Measurements from ENCODE around the gene ASAP3. TPM values are rescaled to one million over a fixed set of nuclear protein-coding genes. Genes with fewer than 3 reads are reported as not detected.
"Not testable (repeated sequence)": the region's sequence is repeated elsewhere in the genome, so short reads cannot be mapped to it uniquely, and the experiment has no call there.

ASAP3 gene
- polyA plus RNA-seq, 2 of the 4 experiments (the other 2 are of a cell fraction): 4.0 to 5.2 TPM

DNA sequence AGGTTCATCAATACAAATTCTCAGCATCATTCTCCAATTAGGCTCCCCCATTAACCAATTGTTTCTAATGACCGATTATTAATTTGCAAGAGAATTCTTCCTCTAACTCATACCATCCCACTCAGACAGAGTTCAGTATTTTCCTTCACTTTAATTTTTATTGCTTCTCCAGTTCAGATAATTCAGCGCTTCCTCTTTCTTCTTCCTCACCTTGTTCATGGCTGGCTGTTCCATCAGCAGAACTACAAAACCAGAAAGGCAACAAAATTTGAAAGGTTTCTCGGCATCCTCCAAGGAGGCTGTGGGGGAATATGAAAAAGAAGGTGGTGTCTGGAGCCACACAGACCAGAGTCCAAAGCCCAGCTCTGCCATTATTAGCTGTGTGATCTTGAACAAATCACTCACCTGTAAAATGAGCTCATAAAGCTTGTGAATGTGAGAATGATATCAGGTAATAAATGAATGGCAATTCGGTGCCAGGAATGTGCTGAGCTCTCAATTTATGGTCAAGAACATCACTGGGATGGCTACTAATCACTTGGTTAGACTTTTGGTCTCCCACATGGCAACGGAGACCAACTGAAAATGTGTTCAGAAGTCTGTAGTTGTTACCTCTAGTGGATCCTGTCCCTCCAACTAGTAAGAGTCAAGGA, 102.6 kb downstream of the ASAP3 start:
- Histone ChIP-seq H3K4me3 (no peak overlapping the region), H3K4me2 (no peak overlapping the region), H3K4me1 (peaks cover 30% of the 10 kb centered on the region), H3K27ac (no peak overlapping the region), H3K9me3 (no peaks in the 10 kb centered on the region)
- CTCF ChIA-PET: interaction anchor here (1.4 to 4.6 kb wide), 2 partner anchors 12 to 22 kb away, joined by 7 to 14 read pairs; no protein-coding TSS in a partner anchor
- no peak for TF ChIP-seq MAFK (IDR thresholded peaks at IDR 0.05; ENCODE audit: partially characterized antibody)
- TF ChIP-seq KDM1A (IDR thresholded peaks at IDR 0.05; ENCODE audit: low read depth): no peak
- TF ChIP-seq, protein P1, sequence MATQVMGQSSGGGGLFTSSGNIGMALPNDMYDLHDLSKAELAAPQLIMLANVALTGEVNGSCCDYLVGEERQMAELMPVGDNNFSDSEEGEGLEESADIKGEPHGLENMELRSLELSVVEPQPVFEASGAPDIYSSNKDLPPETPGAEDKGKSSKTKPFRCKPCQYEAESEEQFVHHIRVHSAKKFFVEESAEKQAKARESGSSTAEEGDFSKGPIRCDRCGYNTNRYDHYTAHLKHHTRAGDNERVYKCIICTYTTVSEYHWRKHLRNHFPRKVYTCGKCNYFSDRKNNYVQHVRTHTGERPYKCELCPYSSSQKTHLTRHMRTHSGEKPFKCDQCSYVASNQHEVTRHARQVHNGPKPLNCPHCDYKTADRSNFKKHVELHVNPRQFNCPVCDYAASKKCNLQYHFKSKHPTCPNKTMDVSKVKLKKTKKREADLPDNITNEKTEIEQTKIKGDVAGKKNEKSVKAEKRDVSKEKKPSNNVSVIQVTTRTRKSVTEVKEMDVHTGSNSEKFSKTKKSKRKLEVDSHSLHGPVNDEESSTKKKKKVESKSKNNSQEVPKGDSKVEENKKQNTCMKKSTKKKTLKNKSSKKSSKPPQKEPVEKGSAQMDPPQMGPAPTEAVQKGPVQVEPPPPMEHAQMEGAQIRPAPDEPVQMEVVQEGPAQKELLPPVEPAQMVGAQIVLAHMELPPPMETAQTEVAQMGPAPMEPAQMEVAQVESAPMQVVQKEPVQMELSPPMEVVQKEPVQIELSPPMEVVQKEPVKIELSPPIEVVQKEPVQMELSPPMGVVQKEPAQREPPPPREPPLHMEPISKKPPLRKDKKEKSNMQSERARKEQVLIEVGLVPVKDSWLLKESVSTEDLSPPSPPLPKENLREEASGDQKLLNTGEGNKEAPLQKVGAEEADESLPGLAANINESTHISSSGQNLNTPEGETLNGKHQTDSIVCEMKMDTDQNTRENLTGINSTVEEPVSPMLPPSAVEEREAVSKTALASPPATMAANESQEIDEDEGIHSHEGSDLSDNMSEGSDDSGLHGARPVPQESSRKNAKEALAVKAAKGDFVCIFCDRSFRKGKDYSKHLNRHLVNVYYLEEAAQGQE (IDR thresholded peaks at IDR 0.05): no peak
- TF ChIP-seq FOSL2 (IDR thresholded peaks at IDR 0.05): no peak
- no peak for TF ChIP-seq FOSL2 (CRISPR knock-in tag; IDR thresholded peaks at IDR 0.05)
- TF ChIP-seq ZSCAN20 (CRISPR knock-in tag; IDR thresholded peaks at IDR 0.05): no peak
- TF ChIP-seq, protein P2, sequence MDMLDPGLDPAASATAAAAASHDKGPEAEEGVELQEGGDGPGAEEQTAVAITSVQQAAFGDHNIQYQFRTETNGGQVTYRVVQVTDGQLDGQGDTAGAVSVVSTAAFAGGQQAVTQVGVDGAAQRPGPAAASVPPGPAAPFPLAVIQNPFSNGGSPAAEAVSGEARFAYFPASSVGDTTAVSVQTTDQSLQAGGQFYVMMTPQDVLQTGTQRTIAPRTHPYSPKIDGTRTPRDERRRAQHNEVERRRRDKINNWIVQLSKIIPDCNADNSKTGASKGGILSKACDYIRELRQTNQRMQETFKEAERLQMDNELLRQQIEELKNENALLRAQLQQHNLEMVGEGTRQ (IDR thresholded peaks at IDR 0.05): no peak
- no peak for TF ChIP-seq POLR2AphosphoS2 (conservative IDR thresholded peaks at IDR 0.05; ENCODE audit: low read length)
- TF ChIP-seq KDM5A (IDR thresholded peaks at IDR 0.05): no peak
- TF ChIP-seq FOXS1 (CRISPR knock-in tag; IDR thresholded peaks at IDR 0.05): no peak
- no peak for TF ChIP-seq NPAS2 (CRISPR knock-in tag; IDR thresholded peaks at IDR 0.05; ENCODE audit: borderline replicate concordance)
- TF ChIP-seq, protein P3, sequence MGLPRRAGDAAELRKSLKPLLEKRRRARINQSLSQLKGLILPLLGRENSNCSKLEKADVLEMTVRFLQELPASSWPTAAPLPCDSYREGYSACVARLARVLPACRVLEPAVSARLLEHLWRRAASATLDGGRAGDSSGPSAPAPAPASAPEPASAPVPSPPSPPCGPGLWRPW (IDR thresholded peaks at IDR 0.05): no peak
- TF ChIP-seq RAD21 (conservative IDR thresholded peaks at IDR 0.05 in 1 of 2, IDR thresholded peaks at IDR 0.05 in 1 of 2): no peak
- TF ChIP-seq E2F6 (IDR thresholded peaks at IDR 0.05; ENCODE audit: borderline replicate concordance, low read depth): no peak
- no peak for TF ChIP-seq HEYL (CRISPR knock-in tag; IDR thresholded peaks at IDR 0.05)
- no peak for TF ChIP-seq BHLHE40 (IDR thresholded peaks at IDR 0.05; ENCODE audit: low read depth, low read length)
- TF ChIP-seq, protein P4, sequence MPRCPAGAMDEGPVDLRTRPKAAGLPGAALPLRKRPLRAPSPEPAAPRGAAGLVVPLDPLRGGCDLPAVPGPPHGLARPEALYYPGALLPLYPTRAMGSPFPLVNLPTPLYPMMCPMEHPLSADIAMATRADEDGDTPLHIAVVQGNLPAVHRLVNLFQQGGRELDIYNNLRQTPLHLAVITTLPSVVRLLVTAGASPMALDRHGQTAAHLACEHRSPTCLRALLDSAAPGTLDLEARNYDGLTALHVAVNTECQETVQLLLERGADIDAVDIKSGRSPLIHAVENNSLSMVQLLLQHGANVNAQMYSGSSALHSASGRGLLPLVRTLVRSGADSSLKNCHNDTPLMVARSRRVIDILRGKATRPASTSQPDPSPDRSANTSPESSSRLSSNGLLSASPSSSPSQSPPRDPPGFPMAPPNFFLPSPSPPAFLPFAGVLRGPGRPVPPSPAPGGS (IDR thresholded peaks at IDR 0.05): no peak
- no peak for FAIRE-seq
- no peak for ATAC-seq
- DNase-seq (ENCODE audit: low read depth in 1 of 2, low spot score in 1 of 2): no peak
- WGBS (ENCODE audit: missing lambda C conversion rate): 85% methylated on average over 5 of the region's 5 CpGs
- POLR2A ChIA-PET: no interaction called here

DNA sequence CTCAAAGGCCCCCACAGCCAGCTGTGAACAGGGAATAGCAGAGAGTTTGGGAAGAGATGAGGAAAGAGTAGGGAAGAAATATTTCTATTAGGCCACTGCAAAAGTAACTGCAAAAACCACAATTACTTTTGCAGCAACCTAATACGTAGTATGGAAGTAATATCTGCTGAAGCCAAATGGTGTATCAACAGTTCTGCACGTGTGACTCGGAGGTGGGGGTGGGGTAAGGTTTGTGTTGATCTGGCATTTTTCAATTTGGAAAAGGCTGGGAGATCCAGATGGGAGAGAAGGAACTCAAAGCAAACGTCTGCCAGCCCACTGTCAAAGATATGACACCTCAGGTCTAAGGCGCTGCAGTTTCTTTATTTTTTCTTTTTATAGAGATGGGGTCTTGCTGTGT, 103.3 kb downstream of the ASAP3 start:
- ATAC-seq: no peak
- Histone ChIP-seq H3K4me2 (no peak overlapping the region), H3K9me3 (no peaks in the 10 kb centered on the region), H3K4me1 (peaks cover 33% of the 10 kb centered on the region), H3K4me3 (no peak overlapping the region), H3K27ac (no peak overlapping the region)
- DNase-seq (ENCODE audit: low read depth in 1 of 2, low spot score in 1 of 2): no peak
- ChIA-PET CTCF (interaction anchor here (1.4 to 4.6 kb wide), 2 partner anchors 13 to 23 kb away, joined by 7 to 14 read pairs; no protein-coding TSS in a partner anchor), POLR2A (no interaction called here)
- 65% methylated on average over 5 of the region's 5 CpGs for WGBS (ENCODE audit: missing lambda C conversion rate)
- no peak for FAIRE-seq
- TF ChIP-seq HEYL (CRISPR knock-in tag; IDR thresholded peaks at IDR 0.05) (no peak), NFE2L2 (conservative IDR thresholded peaks at IDR 0.05; ENCODE audit: low read length) (no peak), HOXB13 (CRISPR knock-in tag; IDR thresholded peaks at IDR 0.05; ENCODE audit: low read depth) (no peak), E2F6 (IDR thresholded peaks at IDR 0.05; ENCODE audit: borderline replicate concordance, low read depth) (no peak), TFCP2L1 (CRISPR knock-in tag; IDR thresholded peaks at IDR 0.05) (no peak), NPAS2 (CRISPR knock-in tag; IDR thresholded peaks at IDR 0.05; ENCODE audit: borderline replicate concordance) (no peak), MYC (IDR thresholded peaks at IDR 0.05; ENCODE audit: borderline replicate concordance, low read length) (no peak), ZNF302 (CRISPR knock-in tag; IDR thresholded peaks at IDR 0.05) (no peak)

DNA sequence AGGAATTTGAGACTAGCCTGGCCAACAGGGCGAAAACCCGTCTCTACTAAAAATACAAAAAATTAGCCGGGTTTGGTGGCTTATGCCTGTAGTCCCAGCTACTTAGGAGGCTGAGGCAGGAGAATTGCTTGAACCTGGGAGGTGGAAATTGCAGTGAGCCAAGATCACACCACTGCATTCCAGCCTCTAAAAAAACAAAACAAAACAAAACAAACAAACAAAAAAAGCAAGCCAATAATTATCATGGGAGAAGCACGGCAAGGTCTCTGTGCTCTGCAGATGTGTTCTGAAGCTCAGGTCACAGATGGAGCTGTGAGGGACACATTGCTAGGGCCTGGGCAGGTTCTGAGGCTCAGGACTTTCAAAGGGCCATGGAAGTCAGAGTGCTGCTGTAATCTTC, 103.7 kb downstream of the ASAP3 start:
- ATAC-seq; H3K4me3 ChIP-seq; POLR2A ChIA-PET; H3K4me2 ChIP-seq; FAIRE-seq; DNase-seq (ENCODE audit: low read depth in 1 of 2, low spot score in 1 of 2); H3K9me3 ChIP-seq: not testable (repeated sequence)
- Histone ChIP-seq H3K27ac (peak overlapping the region in 1 of 2 experiments; percentile 1; a peak in 1 of 6 replicates), H3K4me1 (peaks cover 32% of the 10 kb centered on the region)
- CTCF ChIA-PET: interaction anchor here (1.4 to 4.6 kb wide), 2 partner anchors 13 to 24 kb away, joined by 7 to 14 read pairs; no protein-coding TSS in a partner anchor
- WGBS (ENCODE audit: missing lambda C conversion rate): 51% methylated on average over 4 of the region's 4 CpGs

Data from A549 (cell line).